ENCODE data around the gene KCTD6. TPM values are rescaled to one million over a fixed set of nuclear protein-coding genes. Genes with fewer than 3 reads are reported as not detected.

KCTD6 gene
- 10 to 100 TPM in 2 of 3 donors, 1 to 10 TPM in 1; 8.3 to 12.9 (median 12.4) TPM for polyA plus RNA-seq

DNA sequence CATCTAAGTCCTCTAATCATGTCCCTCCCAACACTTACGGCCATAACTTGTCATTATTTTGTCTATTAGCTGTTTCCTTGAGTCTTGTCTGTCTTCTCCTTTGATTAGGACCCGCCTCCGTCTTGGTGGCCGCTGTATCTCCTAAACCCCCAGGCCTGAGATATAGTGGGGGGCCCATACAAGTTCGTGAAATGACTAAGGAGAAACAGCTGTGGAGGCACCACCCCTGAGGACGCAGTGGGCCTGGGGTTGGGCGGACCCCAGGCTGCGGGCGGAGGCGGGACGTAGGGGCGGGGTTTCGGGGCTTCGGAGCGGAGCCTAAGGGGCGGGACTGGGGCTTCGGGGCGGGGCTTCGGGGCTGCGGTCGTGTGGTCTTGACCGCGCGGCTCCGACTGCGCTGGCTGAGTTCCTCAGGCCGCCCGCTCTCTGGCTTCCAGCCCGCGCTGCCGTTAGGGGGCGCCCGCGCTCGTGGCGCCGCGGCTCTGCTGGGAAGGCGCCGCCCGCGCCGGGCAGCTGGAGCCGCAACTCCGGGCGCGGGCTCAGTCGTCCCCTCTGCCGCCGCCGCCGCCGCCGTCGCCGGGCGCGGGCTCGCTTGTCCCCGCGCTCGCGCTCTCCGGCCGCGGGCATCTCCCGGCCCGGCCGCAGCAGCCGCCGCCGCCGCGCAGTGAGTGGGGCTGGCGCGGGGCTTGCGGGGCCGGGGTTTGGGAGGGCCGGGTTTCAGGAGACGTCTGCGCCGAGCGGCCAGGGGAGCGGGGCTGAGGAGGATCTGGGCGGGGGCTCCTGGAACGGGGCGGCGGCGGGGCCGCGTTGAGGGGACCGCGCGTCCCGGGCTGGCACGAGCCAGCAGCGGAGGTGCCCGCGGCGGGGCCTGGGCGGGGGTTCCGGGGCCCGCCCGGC, at the start of gene KCTD6:
KCTD6 (plus strand) TSS at position 591 of the 897 bp plus-strand sequence. CDS start 6,660 bp downstream, outside the sequence.
- Mint-ChIP-seq H3K27ac (peak within 1 kb of the TSS; percentile 75 to 96 (median 90)), H3K4me3 (peak within 1 kb of the TSS; percentile 91 to 96 (median 92)), H3K9me3 (no peaks in the 10 kb centered on the region), H3K4me1 (peaks cover 41 to 49% of the 10 kb centered on the region in 2 donors), H3K36me3 (no peaks in the 10 kb centered on the region), H3K27me3 (ENCODE audit: low read depth in 3 of 3) (peaks cover 3 to 15% (median 5%) of the 10 kb centered on the region in 3 donors)
- peak; percentile 91 to 92 (median 92) for DNase-seq

GRCh38 chr3:58452176-58452575, 39.7 kb upstream of the KCTD6 start:
- Mint-ChIP-seq H3K27ac (no peak overlapping the region), H3K27me3 (ENCODE audit: low read depth in 3 of 3) (peaks cover 0 to 9% (median 5%) of the 10 kb centered on the region in 3 donors), H3K4me3 (no peak overlapping the region), H3K4me1 (no peaks in the 10 kb centered on the region), H3K36me3 (peaks cover 5 to 20% (median 20%) of the 10 kb centered on the region in 3 donors), H3K9me3 (peaks cover 7 to 32% (median 20%) of the 10 kb centered on the region in 6 donors)
- no peak for DNase-seq

DNA sequence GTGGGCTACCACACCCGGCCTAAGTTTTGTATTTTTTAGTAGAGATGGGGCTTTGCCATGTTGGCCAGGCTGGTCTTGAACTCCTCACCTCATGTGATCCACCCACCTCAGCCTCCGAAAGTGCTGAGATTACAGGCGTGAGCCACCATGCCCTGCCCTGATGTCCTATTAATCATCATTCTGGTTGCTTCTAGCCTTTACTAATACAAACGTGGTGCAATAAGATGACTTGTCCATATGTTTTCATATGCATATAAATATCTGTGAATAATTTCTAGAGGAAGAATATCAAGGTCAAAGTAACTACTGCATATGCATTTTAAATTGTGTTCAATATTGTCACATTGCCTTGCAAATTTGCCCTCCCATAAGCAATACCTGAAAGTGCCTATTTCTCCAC, 32.7 kb upstream of the KCTD6 start:
- no peak for DNase-seq
- peaks cover 1 to 6% (median 3%) of the 10 kb centered on the region in 3 donors for H3K27me3 Mint-ChIP-seq (ENCODE audit: low read depth in 3 of 3)
- no peak overlapping the region for H3K4me3 Mint-ChIP-seq
- peaks cover 9 to 10% of the 10 kb centered on the region in 2 donors for H3K4me1 Mint-ChIP-seq
- H3K9me3 Mint-ChIP-seq, result peaks cover 5 to 20% (median 19%) of the 10 kb centered on the region in 6 donors
- H3K36me3 Mint-ChIP-seq, result peaks cover 5 to 13% (median 12%) of the 10 kb centered on the region in 3 donors
- no peak overlapping the region for H3K27ac Mint-ChIP-seq

DNA sequence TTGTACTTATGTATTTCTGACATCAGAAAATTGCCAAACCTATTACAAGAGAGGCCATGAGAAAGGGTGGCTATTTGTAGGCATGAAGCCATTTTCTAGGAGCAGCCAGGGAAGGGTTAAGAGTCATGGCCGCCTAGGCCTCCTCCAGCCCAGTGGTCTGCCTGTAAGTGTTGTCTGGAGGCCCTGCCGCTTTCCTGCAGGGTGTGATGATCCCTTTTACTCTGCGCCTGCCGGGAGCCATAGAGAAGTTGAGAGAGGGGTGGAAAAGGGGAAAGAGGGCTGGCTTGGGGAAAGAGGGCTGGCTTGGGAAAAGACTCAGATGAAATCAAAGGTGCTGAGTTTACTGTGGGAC, 29.1 kb upstream of the KCTD6 start:
- H3K9me3 Mint-ChIP-seq, result no peaks in the 10 kb centered on the region
- no peak for DNase-seq
- peaks cover 10 to 12% of the 10 kb centered on the region in 2 donors for H3K4me1 Mint-ChIP-seq
- H3K36me3 Mint-ChIP-seq, result no peaks in the 10 kb centered on the region
- H3K4me3 Mint-ChIP-seq, result peak overlapping the region in 1 of 5 donors; percentile 21
- peaks cover 3 to 4% (median 3%) of the 10 kb centered on the region in 3 donors for H3K27me3 Mint-ChIP-seq (ENCODE audit: low read depth in 3 of 3)
- no peak overlapping the region for H3K27ac Mint-ChIP-seq

GRCh38 chr3:58463181-58463941, 28.5 kb upstream of the KCTD6 start:
- H3K9me3 Mint-ChIP-seq, result no peaks in the 10 kb centered on the region
- H3K27ac Mint-ChIP-seq, result peak overlapping the region in 4 of 6 donors; percentile 33 to 75 (median 49)
- peak; percentile 75 to 80 (median 77) for DNase-seq
- H3K36me3 Mint-ChIP-seq, result no peaks in the 10 kb centered on the region
- H3K27me3 Mint-ChIP-seq (ENCODE audit: low read depth in 3 of 3), result peaks cover 3 to 4% (median 3%) of the 10 kb centered on the region in 3 donors
- H3K4me1 Mint-ChIP-seq, result peaks cover 10 to 12% of the 10 kb centered on the region in 2 donors
- H3K4me3 Mint-ChIP-seq, result peak overlapping the region; percentile 6 to 75 (median 62)

GRCh38 chr3:58463942-58464271, 28.0 kb upstream of the KCTD6 start:
- DNase-seq, result no peak
- H3K4me1 Mint-ChIP-seq, result peaks cover 10 to 12% of the 10 kb centered on the region in 2 donors
- H3K36me3 Mint-ChIP-seq, result no peaks in the 10 kb centered on the region
- H3K9me3 Mint-ChIP-seq, result no peaks in the 10 kb centered on the region
- peaks cover 3 to 4% (median 3%) of the 10 kb centered on the region in 3 donors for H3K27me3 Mint-ChIP-seq (ENCODE audit: low read depth in 3 of 3)
- peak overlapping the region in 5 of 6 donors; percentile 33 to 75 (median 43) for H3K27ac Mint-ChIP-seq
- peak overlapping the region; percentile 6 to 75 (median 62) for H3K4me3 Mint-ChIP-seq

DNA sequence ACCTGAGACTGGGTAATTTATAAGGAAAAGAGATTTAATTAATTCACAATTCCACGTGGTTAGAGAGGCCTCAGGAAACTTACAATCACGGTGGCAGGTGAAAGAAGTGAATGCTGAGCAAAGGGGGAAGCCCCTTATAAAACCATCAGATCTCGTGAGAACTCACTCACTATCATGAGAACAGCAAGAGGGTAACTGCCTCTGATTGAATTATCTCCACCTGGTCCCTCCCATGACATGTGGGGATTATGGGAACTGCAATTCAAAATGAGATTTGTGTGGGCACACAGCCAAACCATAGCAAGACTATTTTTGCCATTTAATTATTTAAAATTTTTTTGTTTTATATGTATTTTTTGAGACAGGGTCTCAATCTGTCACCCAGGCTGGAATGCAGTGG, 27.0 kb upstream of the KCTD6 start:
- peaks cover 3 to 4% (median 3%) of the 10 kb centered on the region in 3 donors for H3K27me3 Mint-ChIP-seq (ENCODE audit: low read depth in 3 of 3)
- no peaks in the 10 kb centered on the region for H3K9me3 Mint-ChIP-seq
- no peak for DNase-seq

GRCh38 chr3:58466899-58467563, 24.9 kb upstream of the KCTD6 start:
- no peak overlapping the region for H3K4me3 Mint-ChIP-seq
- DNase-seq, result no peak
- peaks cover 3 to 7% (median 4%) of the 10 kb centered on the region in 3 donors for H3K27me3 Mint-ChIP-seq (ENCODE audit: low read depth in 3 of 3)
- H3K36me3 Mint-ChIP-seq, result no peaks in the 10 kb centered on the region
- peaks cover 31 to 37% of the 10 kb centered on the region in 2 donors for H3K4me1 Mint-ChIP-seq
- H3K9me3 Mint-ChIP-seq, result no peaks in the 10 kb centered on the region
- no peak overlapping the region for H3K27ac Mint-ChIP-seq

More for the DNA sequence above, 27.0 kb upstream of the KCTD6 start:
- Mint-ChIP-seq H3K36me3 (no peaks in the 10 kb centered on the region), H3K4me1 (peaks cover 12 to 15% of the 10 kb centered on the region in 2 donors), H3K27ac (no peak overlapping the region), H3K4me3 (no peak overlapping the region)

GRCh38 chr3:58469096-58469495, 22.8 kb upstream of the KCTD6 start:
- H3K9me3 Mint-ChIP-seq, result no peaks in the 10 kb centered on the region
- H3K36me3 Mint-ChIP-seq, result no peaks in the 10 kb centered on the region
- no peak for DNase-seq
- no peak overlapping the region for H3K4me3 Mint-ChIP-seq
- peaks cover 2 to 5% (median 3%) of the 10 kb centered on the region in 3 donors for H3K27me3 Mint-ChIP-seq (ENCODE audit: low read depth in 3 of 3)
- no peak overlapping the region for H3K27ac Mint-ChIP-seq
- H3K4me1 Mint-ChIP-seq, result peaks cover 36 to 46% of the 10 kb centered on the region in 2 donors

- peaks cover 2 to 5% (median 3%) of the 10 kb centered on the region in 3 donors for H3K27me3 Mint-ChIP-seq (ENCODE audit: low read depth in 3 of 3)
- H3K9me3 Mint-ChIP-seq, result no peaks in the 10 kb centered on the region
- peaks cover 42 to 49% of the 10 kb centered on the region in 2 donors for H3K4me1 Mint-ChIP-seq
- H3K27ac Mint-ChIP-seq, result peak overlapping the region in 5 of 6 donors; percentile 74 to 91 (median 85)
- no peaks in the 10 kb centered on the region for H3K36me3 Mint-ChIP-seq
- DNase-seq, result no peak
- peak overlapping the region; percentile 47 to 74 (median 71) for H3K4me3 Mint-ChIP-seq
These were observed 21.4 kb upstream of the KCTD6 start for GRCh38 chr3:58470363-58471024.

DNA sequence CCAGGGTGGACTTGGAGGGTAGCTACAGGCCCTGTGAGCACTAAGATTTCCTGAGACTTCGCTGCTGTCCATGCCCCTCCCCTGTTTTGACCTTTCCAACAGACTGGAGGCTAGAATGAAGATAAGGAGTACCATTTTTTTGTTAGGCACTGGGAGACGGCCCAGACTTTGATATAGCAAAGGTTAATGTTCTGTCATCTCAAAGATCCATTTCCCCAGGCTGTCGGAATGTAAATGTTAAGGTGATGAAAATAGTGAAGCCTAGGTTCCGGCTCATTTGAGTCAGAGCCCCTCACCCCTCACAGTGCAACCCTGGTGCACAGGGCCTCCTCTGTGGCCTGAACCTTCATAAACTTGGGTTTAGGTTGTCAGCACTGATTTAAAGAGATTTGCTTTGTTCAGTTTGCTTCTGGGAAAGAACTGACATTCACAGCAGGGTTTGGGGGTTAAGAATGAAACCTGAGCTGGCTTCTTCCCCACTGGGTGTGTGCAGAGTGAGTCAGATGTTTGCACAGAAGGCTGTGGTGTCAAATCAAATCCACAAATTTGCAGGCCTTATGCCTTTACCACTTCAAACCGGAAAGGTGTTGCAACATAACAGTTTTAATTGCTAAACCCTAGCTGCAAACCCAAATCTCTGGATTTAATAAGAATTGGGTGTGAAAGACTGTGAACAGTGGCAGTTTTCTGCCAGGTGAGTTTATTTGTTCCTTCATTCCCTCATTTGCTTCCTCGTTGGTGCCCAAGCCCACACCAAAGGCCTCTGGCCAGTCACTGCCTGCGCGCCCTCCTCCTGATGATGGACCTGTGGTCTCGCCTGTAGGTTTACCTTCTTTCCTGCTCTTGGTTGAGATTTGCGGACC, 20.6 kb upstream of the KCTD6 start:
- Mint-ChIP-seq H3K9me3 (no peaks in the 10 kb centered on the region), H3K4me3 (peak overlapping the region; percentile 47 to 74 (median 71)), H3K27ac (peak overlapping the region; percentile 67 to 91 (median 82)), H3K27me3 (ENCODE audit: low read depth in 3 of 3) (peaks cover 2 to 5% (median 3%) of the 10 kb centered on the region in 3 donors), H3K4me1 (peaks cover 42 to 49% of the 10 kb centered on the region in 2 donors), H3K36me3 (no peaks in the 10 kb centered on the region)
- DNase-seq, result peak; percentile 62 to 74 (median 64)

- Mint-ChIP-seq H3K4me3 (peak overlapping the region in 2 of 5 donors; percentile 12 to 27), H3K4me1 (peaks cover 42 to 49% of the 10 kb centered on the region in 2 donors), H3K27ac (peak overlapping the region in 3 of 6 donors; percentile 16 to 39 (median 30)), H3K27me3 (ENCODE audit: low read depth in 3 of 3) (peaks cover 2 to 5% (median 5%) of the 10 kb centered on the region in 3 donors), H3K9me3 (no peaks in the 10 kb centered on the region), H3K36me3 (peaks cover 0 to 3% (median 0%) of the 10 kb centered on the region in 3 donors)
- DNase-seq, result no peak
These were observed 18.6 kb upstream of the KCTD6 start for GRCh38 chr3:58473275-58473674.

All from immature natural killer cell (primary cell).